Measurements from ENCODE around the gene RUNX2.

RUNX2 gene

GRCh38 chr6:45377554-45378333 lies 49.6 kb downstream of the RUNX2 start, which contains the start of gene SUPT3H (continued):
- TF ChIP-seq, protein P1, sequence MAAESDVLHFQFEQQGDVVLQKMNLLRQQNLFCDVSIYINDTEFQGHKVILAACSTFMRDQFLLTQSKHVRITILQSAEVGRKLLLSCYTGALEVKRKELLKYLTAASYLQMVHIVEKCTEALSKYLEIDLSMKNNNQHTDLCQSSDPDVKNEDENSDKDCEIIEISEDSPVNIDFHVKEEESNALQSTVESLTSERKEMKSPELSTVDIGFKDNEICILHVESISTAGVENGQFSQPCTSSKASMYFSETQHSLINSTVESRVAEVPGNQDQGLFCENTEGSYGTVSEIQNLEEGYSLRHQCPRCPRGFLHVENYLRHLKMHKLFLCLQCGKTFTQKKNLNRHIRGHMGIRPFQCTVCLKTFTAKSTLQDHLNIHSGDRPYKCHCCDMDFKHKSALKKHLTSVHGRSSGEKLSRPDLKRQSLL (tag by site-specific recombination; IDR thresholded peaks at IDR 0.05) = no peak
- TF ChIP-seq ZNF707 (tag by site-specific recombination; IDR thresholded peaks at IDR 0.05) = no peak
- no peak for TF ChIP-seq ZNF292 (tag by site-specific recombination; IDR thresholded peaks at IDR 0.05; ENCODE audit: borderline replicate concordance, low read depth)
- no peak for TF ChIP-seq ZNF830 (tag by site-specific recombination; IDR thresholded peaks at IDR 0.05; ENCODE audit: low read depth)
- no peak for TF ChIP-seq ZNF157 (tag by site-specific recombination; IDR thresholded peaks at IDR 0.05)
- no peak for TF ChIP-seq ZNF529 (tag by site-specific recombination; IDR thresholded peaks at IDR 0.05; ENCODE audit: insufficient replicate concordance)
- no peak for TF ChIP-seq OVOL3 (tag by site-specific recombination; IDR thresholded peaks at IDR 0.05)
- TF ChIP-seq ZNF114 (tag by site-specific recombination; IDR thresholded peaks at IDR 0.05) = no peak
- no peak for TF ChIP-seq ZSCAN23 (tag by site-specific recombination; IDR thresholded peaks at IDR 0.05)
- TF ChIP-seq ZNF148 (tag by site-specific recombination; IDR thresholded peaks at IDR 0.05; ENCODE audit: borderline replicate concordance) = no peak
- TF ChIP-seq ZNF501 (tag by site-specific recombination; IDR thresholded peaks at IDR 0.05) = peak; percentile 84
- TF ChIP-seq ZNF785 (tag by site-specific recombination; IDR thresholded peaks at IDR 0.05) = no peak
- peak; percentile 86 for TF ChIP-seq ZEB2 (tag by site-specific recombination; IDR thresholded peaks at IDR 0.05)
- peak; percentile 48; the same call in 1 of the 2 replicates for TF ChIP-seq ZBTB21 (tag by site-specific recombination; IDR thresholded peaks at IDR 0.05)
- peak; percentile 76 for TF ChIP-seq ZFHX2 (tag by site-specific recombination; conservative IDR thresholded peaks at IDR 0.05)
- no peak for TF ChIP-seq ZNF544 (tag by site-specific recombination; IDR thresholded peaks at IDR 0.05)
- TF ChIP-seq HOXD13 (CRISPR knock-in tag; IDR thresholded peaks at IDR 0.05; ENCODE audit: borderline replicate concordance) = no peak
- no peak for TF ChIP-seq ZNF558 (tag by site-specific recombination; IDR thresholded peaks at IDR 0.05)
- peak; percentile 70 for TF ChIP-seq SP2 (tag by site-specific recombination; IDR thresholded peaks at IDR 0.05)
- TF ChIP-seq ZNF350 (tag by site-specific recombination; IDR thresholded peaks at IDR 0.05) = no peak
- TF ChIP-seq SETDB1 (IDR thresholded peaks at IDR 0.05; ENCODE audit: insufficient read length, low read length) = no peak
- no peak for TF ChIP-seq AEBP2 (tag by site-specific recombination; IDR thresholded peaks at IDR 0.05; ENCODE audit: borderline replicate concordance)
- TF ChIP-seq ZNF555 (tag by site-specific recombination; conservative IDR thresholded peaks at IDR 0.05) = no peak
- TF ChIP-seq ZNF19 (tag by site-specific recombination; IDR thresholded peaks at IDR 0.05; ENCODE audit: low read depth) = no peak
- TF ChIP-seq, protein P2, sequence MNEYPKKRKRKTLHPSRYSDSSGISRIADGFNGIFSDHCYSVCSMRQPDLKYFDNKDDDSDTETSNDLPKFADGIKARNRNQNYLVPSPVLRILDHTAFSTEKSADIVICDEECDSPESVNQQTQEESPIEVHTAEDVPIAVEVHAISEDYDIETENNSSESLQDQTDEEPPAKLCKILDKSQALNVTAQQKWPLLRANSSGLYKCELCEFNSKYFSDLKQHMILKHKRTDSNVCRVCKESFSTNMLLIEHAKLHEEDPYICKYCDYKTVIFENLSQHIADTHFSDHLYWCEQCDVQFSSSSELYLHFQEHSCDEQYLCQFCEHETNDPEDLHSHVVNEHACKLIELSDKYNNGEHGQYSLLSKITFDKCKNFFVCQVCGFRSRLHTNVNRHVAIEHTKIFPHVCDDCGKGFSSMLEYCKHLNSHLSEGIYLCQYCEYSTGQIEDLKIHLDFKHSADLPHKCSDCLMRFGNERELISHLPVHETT (tag by site-specific recombination; IDR thresholded peaks at IDR 0.05) = no peak; the same call in 1 of the 2 replicates
- TF ChIP-seq ZNF426 (tag by site-specific recombination; IDR thresholded peaks at IDR 0.05) = no peak
- TF ChIP-seq ZNF302 (tag by site-specific recombination; IDR thresholded peaks at IDR 0.05; ENCODE audit: low read depth) = no peak
- TF ChIP-seq ZNF660 (tag by site-specific recombination; IDR thresholded peaks at IDR 0.05) = peak; percentile 88; the same call in 1 of the 2 replicates
- peak; percentile 83 for TF ChIP-seq EGR2 (tag by site-specific recombination; IDR thresholded peaks at IDR 0.05; ENCODE audit: low read depth)
- 0 out of 2 replicates have a peak, but pooled peaks have one; percentile 38 for TF ChIP-seq ZNF843 (tag by site-specific recombination; IDR thresholded peaks at IDR 0.05)
- peak; percentile 83 for TF ChIP-seq ZBTB20 (tag by site-specific recombination; IDR thresholded peaks at IDR 0.05)
- peak; percentile 35; the same call in 1 of the 2 replicates for TF ChIP-seq ZNF140 (tag by site-specific recombination; IDR thresholded peaks at IDR 0.05)
- TF ChIP-seq YY1 (tag by site-specific recombination; IDR thresholded peaks at IDR 0.05) = peak; percentile 74; the same call in 1 of the 2 replicates
- peak; percentile 5 for TF ChIP-seq KLF8 (tag by site-specific recombination; IDR thresholded peaks at IDR 0.05)
- no peak for TF ChIP-seq ZBTB7A (tag by site-specific recombination; IDR thresholded peaks at IDR 0.05; ENCODE audit: low read depth)
- TF ChIP-seq MEIS1 (CRISPR knock-in tag; IDR thresholded peaks at IDR 0.05; ENCODE audit: borderline replicate concordance) = no peak
